Suprapubic skin (tissue), 4 donors: ENCODE results near the gene NNT.

ENCODE experiments used
- EP300 ChIP-seq: sonication (generic); formaldehyde crosslinking; IDR thresholded peaks from one replicate; pipeline ENCODE4 v1.6.1; 2017; ENCODE audit warnings: antibody characterized with exemption
- POLR2A ChIP-seq, 2 donors: fragments of 450-650 bp; IDR thresholded peaks; one replicate each; pipeline ENCODE4 v1.6.1; 2017; ENCODE audit warnings: antibody characterized with exemption in 2 of 2, mild to moderate bottlenecking in 2 of 2, moderate library complexity in 2 of 2
- POLR2AphosphoS5 ChIP-seq, 3 donors: sonication (generic); formaldehyde crosslinking; IDR thresholded peaks; one replicate each; pipeline ENCODE4 v1.6.1; 2017; ENCODE audit warnings: antibody characterized with exemption in 3 of 3
- TF ChIP-seq, protein P1 (sequence below), 2 donors: fragments of 200-600 bp in 1 of 2; fragments of 450-650 bp in 1 of 2; sonication (generic) in 1 of 2; IDR thresholded peaks; one replicate each; pipeline ENCODE4 v1.5.1; 2016 to 2019; ENCODE audit warnings: antibody characterized with exemption in 2 of 2, mild to moderate bottlenecking in 1 of 2, moderate library complexity in 1 of 2

DNA sequence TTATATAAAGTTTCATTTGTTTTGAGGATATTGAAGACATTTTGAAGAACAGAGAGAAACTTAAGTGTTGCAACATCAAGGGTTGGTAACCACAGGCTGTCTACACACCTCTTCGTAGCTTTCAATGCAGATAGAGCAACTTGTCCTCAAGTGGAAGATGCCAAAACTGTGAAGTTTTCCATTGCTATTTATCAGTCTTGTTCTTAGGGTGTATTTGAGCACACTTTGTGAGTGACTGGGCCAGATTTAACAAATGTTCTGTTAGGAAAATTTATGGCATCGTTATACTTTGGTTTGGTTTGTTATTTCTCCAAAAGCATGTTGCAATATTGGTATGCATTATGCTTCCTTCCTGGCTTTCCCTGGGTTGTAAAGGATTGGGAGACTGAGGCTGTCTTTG, 31.6 kb downstream of the NNT start:
- TF ChIP-seq, protein P1, sequence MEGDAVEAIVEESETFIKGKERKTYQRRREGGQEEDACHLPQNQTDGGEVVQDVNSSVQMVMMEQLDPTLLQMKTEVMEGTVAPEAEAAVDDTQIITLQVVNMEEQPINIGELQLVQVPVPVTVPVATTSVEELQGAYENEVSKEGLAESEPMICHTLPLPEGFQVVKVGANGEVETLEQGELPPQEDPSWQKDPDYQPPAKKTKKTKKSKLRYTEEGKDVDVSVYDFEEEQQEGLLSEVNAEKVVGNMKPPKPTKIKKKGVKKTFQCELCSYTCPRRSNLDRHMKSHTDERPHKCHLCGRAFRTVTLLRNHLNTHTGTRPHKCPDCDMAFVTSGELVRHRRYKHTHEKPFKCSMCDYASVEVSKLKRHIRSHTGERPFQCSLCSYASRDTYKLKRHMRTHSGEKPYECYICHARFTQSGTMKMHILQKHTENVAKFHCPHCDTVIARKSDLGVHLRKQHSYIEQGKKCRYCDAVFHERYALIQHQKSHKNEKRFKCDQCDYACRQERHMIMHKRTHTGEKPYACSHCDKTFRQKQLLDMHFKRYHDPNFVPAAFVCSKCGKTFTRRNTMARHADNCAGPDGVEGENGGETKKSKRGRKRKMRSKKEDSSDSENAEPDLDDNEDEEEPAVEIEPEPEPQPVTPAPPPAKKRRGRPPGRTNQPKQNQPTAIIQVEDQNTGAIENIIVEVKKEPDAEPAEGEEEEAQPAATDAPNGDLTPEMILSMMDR (IDR thresholded peaks at IDR 0.05): no peak
- no peak for TF ChIP-seq POLR2A (IDR thresholded peaks at IDR 0.05)
- TF ChIP-seq EP300: no peak
- no peak for TF ChIP-seq POLR2AphosphoS5 (IDR thresholded peaks at IDR 0.05)
